A673 (cell line): ENCODE data around the gene GAS2L2. TPM values are rescaled to one million over a fixed set of nuclear protein-coding genes. Genes with fewer than 3 reads are reported as not detected.

Experiments
- Bru-seq: library from RNA; stranded (reverse); fragments of 400-500 nt; gene quantifications from one replicate; lab custom pipeline; 2021; lab: Mats Ljungman, UMichigan
- BruChase-seq, 2 experiments: library from RNA; stranded (reverse); fragments of 400-500 nt; gene quantifications; one replicate each; lab custom pipeline; 2021; lab: Mats Ljungman, UMichigan
- BruUV-seq: library from RNA; stranded (reverse); fragments of 400-500 nt; replicated peaks from 2 replicates; lab custom pipeline; 2021; lab: Mats Ljungman, UMichigan
- CTCF ChIA-PET: fragments of 300-600 bp; sonication (Branson Sonifier 250); formaldehyde crosslinking; loops from one replicate; lab custom pipeline; 2022; ENCODE audit warnings: antibody characterized with exemption; lab: Charles Lee
- POLR2A ChIA-PET: fragments of 300-600 bp; sonication (Branson Sonifier 250); formaldehyde crosslinking; loops from one replicate; lab custom pipeline; 2022; ENCODE audit warnings: antibody characterized with exemption; ENCODE audit not compliant: low non-redundant PET; lab: Charles Lee
- DNase-seq: peaks from one replicate; pipeline ENCODE4 v3.0.0-alpha.2; 2015; ENCODE audit warnings: low spot score
- H3K27ac ChIP-seq: fragments of 200-600 bp; sonication (generic); 2 replicates; pipeline ENCODE4 v1.5.1; 2016; ENCODE audit warnings: mixed run types, low read depth, mild to moderate bottlenecking, mixed read lengths, antibody characterized with exemption, low read length; ENCODE audit not compliant: poor library complexity, severe bottlenecking
- H3K27me3 ChIP-seq: fragments of 200-600 bp; sonication (generic); replicated peaks from 2 replicates; pipeline ENCODE4 v1.6.1; 2017; ENCODE audit warnings: mixed run types, low read depth, mild to moderate bottlenecking, mixed read lengths, antibody characterized with exemption, low read length; ENCODE audit not compliant: insufficient read depth, poor library complexity
- H3K36me3 ChIP-seq: fragments of 200-600 bp; sonication (generic); 2 replicates; pipeline ENCODE4 v1.6.1; 2016; ENCODE audit warnings: mixed run types, mild to moderate bottlenecking, mixed read lengths, antibody characterized with exemption, low read length; ENCODE audit not compliant: insufficient read depth, poor library complexity, severe bottlenecking
- H3K4me1 ChIP-seq: fragments of 200-600 bp; sonication (generic); 2 replicates; pipeline ENCODE4 v1.6.1; 2017; ENCODE audit warnings: mixed run types, mild to moderate bottlenecking, mixed read lengths, antibody characterized with exemption, low read length; ENCODE audit not compliant: insufficient read depth, poor library complexity, severe bottlenecking
- H3K4me3 ChIP-seq: fragments of 200-600 bp; sonication (generic); 2 replicates; pipeline ENCODE4 v1.5.1; 2016; ENCODE audit warnings: low read depth, mixed run types, mild to moderate bottlenecking, mixed read lengths, low read length; ENCODE audit not compliant: poor library complexity, severe bottlenecking
- H3K9me3 ChIP-seq: fragments of 200-600 bp; sonication (generic); 2 replicates; pipeline ENCODE4 v1.6.1; 2016; ENCODE audit warnings: mixed run types, low read depth, mild to moderate bottlenecking, mixed read lengths, antibody characterized with exemption, low read length; ENCODE audit not compliant: poor library complexity, severe bottlenecking
- EZH2 ChIP-seq: fragments of 200-600 bp; sonication (generic); IDR thresholded peaks from 2 replicates; pipeline ENCODE4 v1.6.1; 2017; ENCODE audit warnings: borderline replicate concordance, low read depth, mild to moderate bottlenecking, mixed read lengths, antibody characterized with exemption, low read length; ENCODE audit not compliant: poor library complexity, severe bottlenecking
- intact Hi-C: fragments of 100-400 bp; cut with micrococcal nuclease; formaldehyde crosslinking; loops from one replicate; pipeline ENCODE4 v1.10.0; 2022; ENCODE audit not compliant: unreplicated experiment
- long read RNA-seq: library from polyadenylated mRNA; stranded (forward); transcript quantifications from one replicate; pipeline ENCODE4 v2.0.0, GENCODE V29; 2022
- total RNA-seq: library from RNA; stranded (reverse); gene quantifications from 2 replicates; pipeline ENCODE4 v1.2.3, GENCODE V29; 2021
- TF ChIP-seq, protein P1 (sequence below): fragments of 300-800, 200-600 bp; sonication (generic); conservative IDR thresholded peaks from 2 replicates; pipeline ENCODE4 v1.5.1; 2017; ENCODE audit warnings: low read depth, mild to moderate bottlenecking, antibody characterized with exemption, low read length, moderate library complexity, mixed read lengths

The GAS2L2 gene
- total RNA-seq: not detected in 2 replicates
- percentile 9 among the genes with signal in this experiment for Bru-seq, nascent RNA
- BruChase-seq, experiment 1, labeled RNA remaining after a 2-hour chase: percentile 18 among the genes with signal in this experiment
- percentile 13 among the genes with signal in this experiment for BruChase-seq, experiment 2, labeled RNA remaining after a 6-hour chase
- long read RNA-seq: 0 reads

DNA sequence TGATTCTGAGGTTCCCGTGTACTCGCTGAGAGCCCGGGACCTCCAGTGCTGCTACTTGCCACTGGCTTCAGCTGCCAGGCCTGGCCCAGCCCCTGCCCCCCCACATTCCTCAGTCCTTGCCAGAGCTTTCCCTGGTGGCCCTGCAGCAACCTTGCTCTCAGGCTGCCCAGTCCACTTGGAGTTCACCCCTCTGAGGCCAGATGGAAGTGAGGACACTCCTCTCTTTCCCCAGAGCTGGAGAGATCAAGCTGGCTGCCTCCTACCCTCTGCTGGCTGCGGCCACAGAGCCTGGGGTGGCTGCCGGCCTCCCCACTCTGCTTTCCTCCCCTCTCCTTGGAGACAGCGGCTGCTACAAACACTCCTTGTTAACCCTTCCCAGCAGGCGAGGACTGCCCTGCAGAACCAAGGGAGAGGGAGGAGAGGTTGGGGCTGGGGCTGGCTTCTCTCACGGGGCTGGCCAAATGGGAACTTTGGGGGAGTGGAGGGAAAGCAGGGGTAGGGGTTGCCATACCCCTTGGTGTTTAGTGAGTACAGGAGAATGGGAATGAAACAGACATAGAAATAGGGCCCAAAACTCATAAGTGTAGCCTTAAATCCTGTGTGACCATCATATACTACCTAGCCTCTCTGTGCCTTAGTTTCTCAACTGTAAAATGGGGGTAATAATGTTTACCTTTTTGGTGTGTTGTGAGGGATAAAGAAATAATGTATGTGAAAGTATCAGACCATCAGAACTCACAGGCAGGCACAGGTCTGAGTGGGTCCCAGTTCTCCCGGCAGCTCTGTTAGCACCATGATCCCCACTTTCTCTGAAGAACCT is at the start of gene GAS2L2:
Gene GAS2L2, minus strand, starts transcription at position 295 of the 820 bp plus-strand sequence. CDS start 389 bp downstream, outside the sequence.
- no peak for TF ChIP-seq EZH2
- TF ChIP-seq, protein P1, sequence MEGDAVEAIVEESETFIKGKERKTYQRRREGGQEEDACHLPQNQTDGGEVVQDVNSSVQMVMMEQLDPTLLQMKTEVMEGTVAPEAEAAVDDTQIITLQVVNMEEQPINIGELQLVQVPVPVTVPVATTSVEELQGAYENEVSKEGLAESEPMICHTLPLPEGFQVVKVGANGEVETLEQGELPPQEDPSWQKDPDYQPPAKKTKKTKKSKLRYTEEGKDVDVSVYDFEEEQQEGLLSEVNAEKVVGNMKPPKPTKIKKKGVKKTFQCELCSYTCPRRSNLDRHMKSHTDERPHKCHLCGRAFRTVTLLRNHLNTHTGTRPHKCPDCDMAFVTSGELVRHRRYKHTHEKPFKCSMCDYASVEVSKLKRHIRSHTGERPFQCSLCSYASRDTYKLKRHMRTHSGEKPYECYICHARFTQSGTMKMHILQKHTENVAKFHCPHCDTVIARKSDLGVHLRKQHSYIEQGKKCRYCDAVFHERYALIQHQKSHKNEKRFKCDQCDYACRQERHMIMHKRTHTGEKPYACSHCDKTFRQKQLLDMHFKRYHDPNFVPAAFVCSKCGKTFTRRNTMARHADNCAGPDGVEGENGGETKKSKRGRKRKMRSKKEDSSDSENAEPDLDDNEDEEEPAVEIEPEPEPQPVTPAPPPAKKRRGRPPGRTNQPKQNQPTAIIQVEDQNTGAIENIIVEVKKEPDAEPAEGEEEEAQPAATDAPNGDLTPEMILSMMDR: no peak
- DNase-seq: no peak
- H3K27me3 ChIP-seq: no peaks in the 10 kb centered on the region
- H3K36me3 ChIP-seq: no peaks in the 10 kb centered on the region
- no peak within 1 kb of the TSS for H3K27ac ChIP-seq
- BruUV-seq: no TSS peak
- no peak within 1 kb of the TSS for H3K4me3 ChIP-seq
- no peaks in the 10 kb centered on the region for H3K9me3 ChIP-seq
- POLR2A ChIA-PET: no interaction called here
- CTCF ChIA-PET: no interaction called here
- no peaks in the 10 kb centered on the region for H3K4me1 ChIP-seq
- intact Hi-C loops: no loop called here

DNA sequence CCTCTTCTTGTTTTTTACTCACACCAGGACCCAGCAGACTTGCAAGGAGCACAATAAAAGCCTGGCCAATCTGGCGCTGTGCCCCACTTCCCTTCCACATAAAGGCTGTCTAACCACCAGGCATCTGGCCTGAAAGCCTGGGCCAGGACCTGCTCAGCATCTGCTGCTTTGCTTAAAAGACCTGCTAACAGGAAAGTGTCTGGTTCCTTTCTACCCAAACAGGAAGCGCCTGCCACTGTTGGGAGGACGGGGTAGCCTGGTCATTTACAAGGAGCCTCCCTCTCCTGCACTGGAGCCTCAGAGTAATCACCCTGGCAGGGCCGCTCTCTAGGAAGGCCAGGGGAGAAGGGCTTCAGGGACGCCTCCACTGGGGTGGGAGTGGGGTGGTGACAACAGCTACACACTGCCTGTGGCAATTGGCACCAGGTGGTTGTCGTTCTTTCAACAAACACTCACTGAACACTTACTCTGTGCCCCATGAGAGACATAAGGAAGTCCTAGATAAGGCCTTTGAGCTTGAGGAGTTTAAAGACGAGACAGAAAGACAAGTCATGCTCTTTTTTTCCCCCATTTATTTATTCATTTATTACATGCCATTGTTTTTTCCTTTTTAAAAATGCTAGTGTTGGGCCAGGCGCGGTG is 48.7 kb upstream of the GAS2L2 start:
- Histone ChIP-seq H3K27ac (no peak overlapping the region), H3K36me3 (no peaks in the 10 kb centered on the region), H3K9me3 (no peaks in the 10 kb centered on the region), H3K4me3 (no peak overlapping the region), H3K27me3 (no peaks in the 10 kb centered on the region), H3K4me1 (no peaks in the 10 kb centered on the region)
- intact Hi-C loops: no loop called here
- peak; percentile 27 for DNase-seq
- ChIA-PET POLR2A (no interaction called here), CTCF (interaction anchor here (0.6 kb wide), 1 partner anchor 52 kb away, joined by 3 read pairs; no protein-coding TSS in a partner anchor)
- BruUV-seq: no TSS peak
- no peak for TF ChIP-seq EZH2
- TF ChIP-seq, protein P1: no peak

DNA sequence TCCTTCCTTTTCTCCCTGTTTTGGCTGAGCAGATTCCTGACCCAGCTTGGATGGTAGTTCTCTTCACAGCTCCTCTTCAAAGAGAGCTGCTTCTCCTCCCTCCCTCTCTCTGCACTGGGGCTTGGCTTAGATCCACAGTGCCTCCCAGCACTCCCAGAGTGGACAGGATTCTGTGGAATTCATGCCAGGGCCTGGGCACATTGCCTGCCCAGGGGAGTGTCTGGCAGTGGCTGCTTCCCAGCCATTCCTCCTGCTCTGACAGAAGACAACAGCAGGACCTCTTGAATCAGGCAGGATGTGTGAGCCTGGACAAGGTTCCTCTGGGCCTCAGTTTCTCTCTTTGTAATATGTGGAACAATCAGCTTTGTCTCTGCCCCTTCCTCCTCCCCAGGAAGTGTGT is 46.9 kb upstream of the GAS2L2 start:
- ChIA-PET POLR2A (no interaction called here), CTCF (interaction anchor here (1.4 kb wide), 1 partner anchor 36 kb away, joined by 4 read pairs; no protein-coding TSS in a partner anchor)
- Histone ChIP-seq H3K36me3 (no peaks in the 10 kb centered on the region), H3K4me3 (no peak overlapping the region), H3K4me1 (no peaks in the 10 kb centered on the region), H3K27me3 (no peaks in the 10 kb centered on the region), H3K27ac (no peak overlapping the region), H3K9me3 (no peaks in the 10 kb centered on the region)
- DNase-seq: no peak
- no peak for TF ChIP-seq EZH2
- TF ChIP-seq, protein P1: no peak
- intact Hi-C loops: no loop called here
- no TSS peak for BruUV-seq
